Adipose tissue (tissue), 3 donors: Measurements from ENCODE around the gene RANBP17. TPM values are rescaled to one million over a fixed set of nuclear protein-coding genes. Genes with fewer than 3 reads are reported as not detected.
"Not testable (repeated sequence)": the region's sequence is repeated elsewhere in the genome, so short reads cannot be mapped to it uniquely, and the experiment has no call there.

ENCODE experiments used
- H3K27ac ChIP-seq: one replicate; pipeline ENCODE4 v1.5.1; 2013; ENCODE audit warnings: low read depth, low read length
- WGBS, 3 donors: extraction: QIAGEN DNeasy Blood & Tissue Kit; methylation state at CpG; one replicate each; pipeline ENCODE4 v1.1.7; 2013; 5-methylcytosine and 5-hydroxymethylcytosine counted together
- polyA plus RNA-seq, 3 donors: library from polyadenylated mRNA; stranded (reverse); fragments of 200-250 nt; gene quantifications; one replicate each; pipeline ENCODE4 v1.2.3, GENCODE V29; 2013
- donor health status: healthy with polysubstance abuse.
- donor health status: Bipolar disorder and iron deficiency.
- donor health status: healthy.

The RANBP17 gene
- polyA plus RNA-seq, 3 donors: 0.85 to 1.2 (median 1.1) TPM

GRCh38 chr5:171162596-171162995 is 300.8 kb downstream of the RANBP17 start:
- WGBS, 3 donors: 74 to 91% (median 80%) methylated on average over 1 of the region's 1 CpG
- H3K27ac ChIP-seq: no peak overlapping the region

- no peak overlapping the region for H3K27ac ChIP-seq
Measured at GRCh38 chr5:171166766-171167165, 304.9 kb downstream of the RANBP17 start.

GRCh38 chr5:171168171-171168570 is 306.4 kb downstream of the RANBP17 start:
- WGBS, 3 donors: 68 to 90% (median 75%) methylated on average over 4 of the region's 4 CpGs
- no peak overlapping the region for H3K27ac ChIP-seq

- WGBS, 3 donors: 95 to 100% (median 99%) methylated on average over 2 of the region's 2 CpGs
- H3K27ac ChIP-seq: not testable (repeated sequence)
Measured at GRCh38 chr5:171174960-171175359, 313.1 kb downstream of the RANBP17 start.

- no peak overlapping the region for H3K27ac ChIP-seq
- 82 to 92% (median 88%) methylated on average over 3 of the region's 3 CpGs for WGBS, 3 donors
Measured at GRCh38 chr5:171175746-171176145, 313.9 kb downstream of the RANBP17 start.

GRCh38 chr5:171178190-171178589 is 316.4 kb downstream of the RANBP17 start:
- WGBS, 3 donors: 91 to 94% (median 93%) methylated on average over 5 of the region's 5 CpGs
- not testable (repeated sequence) for H3K27ac ChIP-seq

- no peak overlapping the region for H3K27ac ChIP-seq
- 75 to 91% (median 88%) methylated on average over 4 of the region's 4 CpGs for WGBS, 3 donors
Measured at GRCh38 chr5:171188016-171188415, 326.2 kb downstream of the RANBP17 start.

- 89 to 92% (median 91%) methylated on average over 4 of the region's 4 CpGs for WGBS, 3 donors
Measured at GRCh38 chr5:171189442-171189841, 327.6 kb downstream of the RANBP17 start.

GRCh38 chr5:171192111-171192510 is 330.3 kb downstream of the RANBP17 start:
- H3K27ac ChIP-seq: no peak overlapping the region
- WGBS, 3 donors: 81 to 95% (median 91%) methylated on average over 1 of the region's 1 CpG

More at GRCh38 chr5:171189442-171189841, 327.6 kb downstream of the RANBP17 start:
- no peak overlapping the region for H3K27ac ChIP-seq

- 60 to 85% (median 81%) methylated on average over 6 of the region's 6 CpGs for WGBS, 3 donors
- no peak overlapping the region for H3K27ac ChIP-seq
Measured at GRCh38 chr5:171201310-171201709, 339.5 kb downstream of the RANBP17 start.

- no peak overlapping the region for H3K27ac ChIP-seq
- 87 to 91% (median 89%) methylated on average over 8 of the region's 8 CpGs for WGBS, 3 donors
Measured at GRCh38 chr5:171205375-171205774, 343.6 kb downstream of the RANBP17 start.

GRCh38 chr5:171207256-171207847 is 345.5 kb downstream of the RANBP17 start:
- no peak overlapping the region for H3K27ac ChIP-seq
- WGBS, 3 donors: 15 to 26% (median 19%) methylated on average over 6 of the region's 6 CpGs

- no peak overlapping the region for H3K27ac ChIP-seq
- 89 to 94% (median 91%) methylated on average over 2 of the region's 2 CpGs for WGBS, 3 donors
Measured at GRCh38 chr5:171221916-171222315, 360.1 kb downstream of the RANBP17 start.

GRCh38 chr5:171223927-171224326 is 362.1 kb downstream of the RANBP17 start:
- 68 to 87% (median 79%) methylated on average over 1 of the region's 1 CpG for WGBS, 3 donors
- no peak overlapping the region for H3K27ac ChIP-seq

- H3K27ac ChIP-seq: no peak overlapping the region
- 89 to 96% (median 91%) methylated on average over 5 of the region's 5 CpGs for WGBS, 3 donors
Measured at GRCh38 chr5:171226096-171226754, 364.4 kb downstream of the RANBP17 start.

- no peak overlapping the region for H3K27ac ChIP-seq
- WGBS, 3 donors: 94 to 95% (median 95%) methylated on average over 1 of the region's 1 CpG
Measured at GRCh38 chr5:171226864-171227263, 365.0 kb downstream of the RANBP17 start.

- 80 to 94% (median 91%) methylated on average over 1 of the region's 1 CpG for WGBS, 3 donors
- H3K27ac ChIP-seq: no peak overlapping the region
Measured at GRCh38 chr5:171236651-171237050, 374.8 kb downstream of the RANBP17 start.

- no peak overlapping the region for H3K27ac ChIP-seq
- 75 to 100% (median 88%) methylated on average over 1 of the region's 1 CpG for WGBS, 3 donors
Measured at GRCh38 chr5:171242521-171242920, 380.7 kb downstream of the RANBP17 start.

- H3K27ac ChIP-seq: no peak overlapping the region
- WGBS, 3 donors: 80 to 94% (median 92%) methylated on average over 2 of the region's 2 CpGs
Measured at GRCh38 chr5:171246231-171246630, 384.4 kb downstream of the RANBP17 start.

- H3K27ac ChIP-seq: no peak overlapping the region
Measured at GRCh38 chr5:171249460-171249859, 387.6 kb downstream of the RANBP17 start.
